ENCODE data around the gene TBC1D5.

DNA sequence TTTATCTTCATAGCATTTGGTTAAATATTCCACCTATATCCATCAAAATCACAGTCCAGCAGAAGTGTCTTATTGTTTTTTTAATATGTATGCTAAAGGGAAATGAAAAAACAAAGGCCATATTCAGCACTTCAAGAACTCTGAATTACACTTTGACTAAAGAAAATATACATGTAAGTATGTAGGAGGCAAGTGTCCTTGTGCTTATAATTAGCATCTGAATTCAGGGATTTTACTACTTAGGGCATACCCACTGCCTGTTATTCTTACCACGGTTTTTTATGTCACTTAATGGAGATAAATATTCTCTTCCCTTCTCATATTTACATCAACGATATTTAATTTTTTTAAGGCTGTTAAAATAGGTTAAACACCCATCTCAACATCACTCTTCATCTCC, 117.3 kb downstream of the TBC1D5 start:
- TF ChIP-seq GATA2 (IDR thresholded peaks at IDR 0.05; ENCODE audit: low read depth, low read length) (no peak), GATA3 (IDR thresholded peaks at IDR 0.05; ENCODE audit: low read depth, low read length) (no peak)
